ENCODE data around the gene APOLD1.

DNA sequence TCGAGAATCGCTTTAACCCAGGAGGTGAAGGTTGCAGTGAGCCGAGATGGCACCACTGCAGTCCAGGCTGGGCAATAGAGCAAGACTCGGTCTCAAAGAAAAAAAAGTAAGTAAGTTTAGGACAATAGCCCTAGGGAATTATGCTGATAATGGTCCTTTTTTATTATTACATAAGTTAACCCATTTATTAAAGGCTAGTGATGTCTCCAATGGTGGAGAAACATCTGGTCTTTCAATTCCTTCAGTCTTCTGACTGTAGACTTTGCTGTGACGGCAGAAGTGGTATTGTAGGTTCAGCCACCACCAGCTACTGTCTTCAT is 55.1 kb downstream of the APOLD1 start:
- TF ChIP-seq POLR2A (IDR thresholded peaks at IDR 0.05; ENCODE audit: low read length) (no peak), GATA1 (IDR thresholded peaks at IDR 0.05; ENCODE audit: low read depth, low read length) (no peak)
